Peyer's patch (tissue), 4 donors: ENCODE data around the gene MLYCD. TPM values are rescaled to one million over a fixed set of nuclear protein-coding genes. Genes with fewer than 3 reads are reported as not detected.
A peak's percentile ranks its signal among the peaks of the same experiment; 100 is the strongest.

Source experiments
- DNase-seq, 3 donors: peaks; one replicate each; pipeline ENCODE4 v3.0.0-alpha.2; 2017 to 2019
- H3K27ac ChIP-seq, 4 donors: fragments of 200-600 bp; sonication (generic); one replicate each; pipeline ENCODE4 v1.5.1; 2016 to 2019
- H3K27me3 ChIP-seq, 2 donors: fragments of 200-600 bp; sonication (generic); one replicate each; pipeline ENCODE4 v1.5.1; 2019
- H3K36me3 ChIP-seq, 3 donors: fragments of 200-600 bp; sonication (generic); one replicate each; pipeline ENCODE4 v1.5.1; 2016 to 2019
- H3K4me1 ChIP-seq, 4 donors: fragments of 200-600 bp; sonication (generic); one replicate each; pipeline ENCODE4 v1.5.1; 2016 to 2019
- H3K4me3 ChIP-seq, 4 donors: fragments of 200-600 bp; sonication (generic); 1 replicate in 3 of 4; 2 replicates in 1 of 4; pipeline ENCODE4 v1.5.1; 2016 to 2019; ENCODE audit warnings: mild to moderate bottlenecking in 1 of 4
- H3K9me3 ChIP-seq, 4 donors: fragments of 200-600 bp; sonication (generic); one replicate each; pipeline ENCODE4 v1.5.1; 2016 to 2019; ENCODE audit warnings: mild to moderate bottlenecking in 1 of 4
- CTCF ChIP-seq, 6 experiments: fragments of 450-650 bp in 4 of 6; fragments of 200-600 bp in 2 of 6; sonication (generic) in 1 of 6; IDR thresholded peaks; one replicate each; pipeline ENCODE4 v1.5.1; 2017 to 2019; ENCODE audit warnings: antibody characterized with exemption in 6 of 6, mild to moderate bottlenecking in 3 of 6, moderate library complexity in 1 of 6
- POLR2A ChIP-seq, 2 donors: fragments of 450-650 bp; IDR thresholded peaks; one replicate each; pipeline ENCODE4 v1.5.1; 2017; ENCODE audit warnings: antibody characterized with exemption in 2 of 2, mild to moderate bottlenecking in 2 of 2, moderate library complexity in 2 of 2
- total RNA-seq, 4 donors: library from RNA; depleted of rRNA; stranded (reverse); fragments of >200 nt; gene quantifications; one replicate each; pipeline ENCODE4 v1.1.0, GENCODE V29; 2016

The MLYCD gene
- total RNA-seq, 4 donors from 2014 or later = 13.5 to 31.4 (median 31.0) TPM

GRCh38 chr16:83870830-83871229 is 28.1 kb upstream of the MLYCD start:
- H3K36me3 ChIP-seq = no peaks in the 10 kb centered on the region
- no peak overlapping the region for H3K4me3 ChIP-seq
- no peak for TF ChIP-seq POLR2A (IDR thresholded peaks at IDR 0.05)
- no peak for TF ChIP-seq CTCF (IDR thresholded peaks at IDR 0.05)
- H3K4me1 ChIP-seq = no peaks in the 10 kb centered on the region
- no peak overlapping the region for H3K27ac ChIP-seq
- no peak for DNase-seq
- H3K27me3 ChIP-seq = no peaks in the 10 kb centered on the region
- H3K9me3 ChIP-seq = no peaks in the 10 kb centered on the region

GRCh38 chr16:83878838-83879237 is 20.1 kb upstream of the MLYCD start:
- TF ChIP-seq CTCF (IDR thresholded peaks at IDR 0.05) = peak in 4 of 6 experiments; percentile 25 to 49 (median 45)
- TF ChIP-seq POLR2A (IDR thresholded peaks at IDR 0.05) = no peak
- Histone ChIP-seq H3K27ac (no peak overlapping the region), H3K4me3 (no peak overlapping the region), H3K9me3 (no peaks in the 10 kb centered on the region), H3K4me1 (no peaks in the 10 kb centered on the region), H3K27me3 (no peaks in the 10 kb centered on the region), H3K36me3 (no peaks in the 10 kb centered on the region)
- DNase-seq = no peak

- no peak for DNase-seq
- H3K9me3 ChIP-seq = no peaks in the 10 kb centered on the region
- no peaks in the 10 kb centered on the region for H3K4me1 ChIP-seq
- H3K36me3 ChIP-seq = no peaks in the 10 kb centered on the region
- H3K4me3 ChIP-seq = no peak overlapping the region
- H3K27ac ChIP-seq = no peak overlapping the region
- H3K27me3 ChIP-seq = no peaks in the 10 kb centered on the region
- TF ChIP-seq POLR2A (IDR thresholded peaks at IDR 0.05) (no peak), CTCF (IDR thresholded peaks at IDR 0.05) (no peak)
Observed at GRCh38 chr16:83882163-83882885, 16.6 kb upstream of the MLYCD start.

- Histone ChIP-seq H3K36me3 (no peaks in the 10 kb centered on the region), H3K27ac (no peak overlapping the region), H3K9me3 (no peaks in the 10 kb centered on the region), H3K4me3 (no peak overlapping the region), H3K27me3 (no peaks in the 10 kb centered on the region), H3K4me1 (no peaks in the 10 kb centered on the region)
- DNase-seq = no peak
- TF ChIP-seq CTCF (IDR thresholded peaks at IDR 0.05) = no peak
- TF ChIP-seq POLR2A (IDR thresholded peaks at IDR 0.05) = no peak
Observed at GRCh38 chr16:83886199-83886971, 12.5 kb upstream of the MLYCD start.

GRCh38 chr16:83887080-83887479 is 11.8 kb upstream of the MLYCD start:
- Histone ChIP-seq H3K4me1 (no peaks in the 10 kb centered on the region), H3K4me3 (no peak overlapping the region), H3K27me3 (no peaks in the 10 kb centered on the region), H3K36me3 (no peaks in the 10 kb centered on the region), H3K9me3 (no peaks in the 10 kb centered on the region), H3K27ac (no peak overlapping the region)
- TF ChIP-seq CTCF (IDR thresholded peaks at IDR 0.05) (peak in 3 of 6 experiments; percentile 43 to 57 (median 50)), POLR2A (IDR thresholded peaks at IDR 0.05) (no peak)
- DNase-seq = peak in 1 of 3 donors; percentile 51
